Epithelial cell of proximal tubule (primary cell): ENCODE results near the gene DYNLT2B. TPM values are rescaled to one million over a fixed set of nuclear protein-coding genes. Genes with fewer than 3 reads are reported as not detected.
"Not testable (repeated sequence)": the region's sequence is repeated elsewhere in the genome, so short reads cannot be mapped to it uniquely, and the experiment has no call there.

Experiments
- DNase-seq: peaks from one replicate; pipeline ENCODE4 v3.0.0-alpha.2; 2011; ENCODE audit warnings: low read depth
- H3K4me3 ChIP-seq: 2 replicates; pipeline ENCODE4 v1.5.1; 2011; ENCODE audit warnings: low read depth, mild to moderate bottlenecking, low read length
- CTCF ChIP-seq: conservative IDR thresholded peaks from 2 replicates; pipeline ENCODE4 v1.5.1; 2012; ENCODE audit warnings: low read depth, mild to moderate bottlenecking, low read length
- total RNA-seq: library from RNA; depleted of rRNA; stranded (reverse); fragments of >200 nt; gene quantifications from 2 replicates; pipeline ENCODE4 v1.2.3, GENCODE V29; 2015

Gene DYNLT2B
- total RNA-seq, 1 donor from 2014 or later, result 33.2 TPM

GRCh38 chr3:196251918-196252317 lies 66.1 kb downstream of the DYNLT2B start:
- no peak overlapping the region for H3K4me3 ChIP-seq
- no peak for DNase-seq
- no peak for TF ChIP-seq CTCF

- DNase-seq, result no peak
- H3K4me3 ChIP-seq, result no peak overlapping the region
- no peak for TF ChIP-seq CTCF
These were observed 71.3 kb downstream of the DYNLT2B start for GRCh38 chr3:196246612-196247308.

GRCh38 chr3:196244166-196244565 lies 73.9 kb downstream of the DYNLT2B start:
- not testable (repeated sequence) for DNase-seq, H3K4me3 ChIP-seq

- H3K4me3 ChIP-seq, result no peak overlapping the region
- DNase-seq, result no peak
- TF ChIP-seq CTCF, result no peak
These were observed 76.3 kb downstream of the DYNLT2B start for GRCh38 chr3:196241704-196242103.

Other genes with a start within 250 kb of the DYNLT2B start
- 102 and 130 TPM in 2 replicates for gene TFRC, start 236.2 kb downstream of the DYNLT2B start, total RNA-seq
- gene ZDHHC19, start 106.8 kb downstream of the DYNLT2B start, total RNA-seq, result not detected in 2 replicates
- 0.12 TPM in 1 of 2 replicates, not detected in the other for gene SLC51A, start 101.7 kb downstream of the DYNLT2B start, total RNA-seq
- gene PCYT1A, start 30.5 kb downstream of the DYNLT2B start, total RNA-seq, result 21.6 and 33.5 TPM in 2 replicates
- 1.0 and 3.8 TPM in 2 replicates for gene TM4SF19, start 20.1 kb upstream of the DYNLT2B start, total RNA-seq
- gene UBXN7, start 114.2 kb upstream of the DYNLT2B start, total RNA-seq, result 6.8 and 7.9 TPM in 2 replicates
- gene RNF168, start 185.5 kb upstream of the DYNLT2B start, total RNA-seq, result 14.0 and 17.5 TPM in 2 replicates
- gene SMCO1, start 197.1 kb upstream of the DYNLT2B start, total RNA-seq, result not detected in 2 replicates